SK-N-SH (cell line): ENCODE results near the gene PCSK7.

Source experiments
- CTCF ChIP-seq: fragments of 200-600 bp; sonication (generic); IDR thresholded peaks from 2 replicates; pipeline ENCODE4 v1.6.1; 2017; ENCODE audit warnings: antibody characterized with exemption, mild to moderate bottlenecking, moderate library complexity
- EP300 ChIP-seq, 2 experiments: IDR thresholded peaks; 2 replicates each; pipeline versions ENCODE4 v1.4.0 to v1.6.1; 2012; ENCODE audit warnings: borderline replicate concordance in 1 of 2, low read depth in 1 of 2, low read length in 1 of 2
- EZH2phosphoT487 ChIP-seq: fragments of 200-600 bp; sonication (generic); IDR thresholded peaks from 2 replicates; pipeline ENCODE4 v1.6.1; 2017; ENCODE audit warnings: low read depth, mixed run types, mild to moderate bottlenecking, antibody characterized with exemption, moderate library complexity, borderline replicate concordance
- FOXJ3 ChIP-seq: sonication (generic); formaldehyde crosslinking; IDR thresholded peaks from 2 replicates; pipeline ENCODE4 v1.5.1; 2020; ENCODE audit warnings: mild to moderate bottlenecking, missing genetic modification reagents
- GABPA ChIP-seq: IDR thresholded peaks from 2 replicates; pipeline ENCODE4 v1.4.0; 2012; ENCODE audit warnings: low read depth, mild to moderate bottlenecking
- MAX ChIP-seq: IDR thresholded peaks from 2 replicates; pipeline ENCODE4 v1.4.0; 2012; ENCODE audit warnings: low read depth
- NFIC ChIP-seq: IDR thresholded peaks from 2 replicates; pipeline ENCODE4 v1.4.0; 2012; ENCODE audit warnings: borderline replicate concordance
- NRF1 ChIP-seq: IDR thresholded peaks from 2 replicates; pipeline ENCODE4 v1.6.1; 2012; ENCODE audit warnings: low read depth, mild to moderate bottlenecking, low read length
- RCOR1 ChIP-seq: fragments of 150-350 bp; IDR thresholded peaks from 2 replicates; pipeline ENCODE4 v1.6.1; 2017; ENCODE audit warnings: antibody characterized with exemption, low read length
- RXRA ChIP-seq: IDR thresholded peaks from 2 replicates; pipeline ENCODE4 v1.4.0; 2012; ENCODE audit warnings: low read depth, mild to moderate bottlenecking, borderline replicate concordance
- SIN3A ChIP-seq: IDR thresholded peaks from 2 replicates; pipeline ENCODE4 v1.6.1; 2012; ENCODE audit warnings: low read depth, mild to moderate bottlenecking, low read length, moderate library complexity, borderline replicate concordance
- TEAD4 ChIP-seq: IDR thresholded peaks from 2 replicates; pipeline ENCODE4 v1.4.0; 2012; ENCODE audit warnings: mild to moderate bottlenecking, borderline replicate concordance; ENCODE audit not compliant: insufficient read depth

GRCh38 chr11:117279711-117280376 is 48.0 kb upstream of the PCSK7 start:
- TF ChIP-seq EZH2phosphoT487 (no peak), CTCF (no peak), MAX (no peak), SIN3A (no peak), TEAD4 (no peak), EP300 (IDR thresholded peaks at IDR 0.05; ENCODE audit: borderline replicate concordance in 1 of 2, low read depth in 1 of 2, low read length in 1 of 2) (no peak), GABPA (no peak), NRF1 (no peak), FOXJ3 (CRISPR knock-in tag) (no peak), RCOR1 (no peak), RXRA (no peak), NFIC (no peak)
